Measurements from ENCODE around the gene LENEP. TPM values are rescaled to one million over a fixed set of nuclear protein-coding genes. Genes with fewer than 3 reads are reported as not detected.

LENEP gene
- total RNA-seq, 2 experiments from 2014 or later: not detected

DNA sequence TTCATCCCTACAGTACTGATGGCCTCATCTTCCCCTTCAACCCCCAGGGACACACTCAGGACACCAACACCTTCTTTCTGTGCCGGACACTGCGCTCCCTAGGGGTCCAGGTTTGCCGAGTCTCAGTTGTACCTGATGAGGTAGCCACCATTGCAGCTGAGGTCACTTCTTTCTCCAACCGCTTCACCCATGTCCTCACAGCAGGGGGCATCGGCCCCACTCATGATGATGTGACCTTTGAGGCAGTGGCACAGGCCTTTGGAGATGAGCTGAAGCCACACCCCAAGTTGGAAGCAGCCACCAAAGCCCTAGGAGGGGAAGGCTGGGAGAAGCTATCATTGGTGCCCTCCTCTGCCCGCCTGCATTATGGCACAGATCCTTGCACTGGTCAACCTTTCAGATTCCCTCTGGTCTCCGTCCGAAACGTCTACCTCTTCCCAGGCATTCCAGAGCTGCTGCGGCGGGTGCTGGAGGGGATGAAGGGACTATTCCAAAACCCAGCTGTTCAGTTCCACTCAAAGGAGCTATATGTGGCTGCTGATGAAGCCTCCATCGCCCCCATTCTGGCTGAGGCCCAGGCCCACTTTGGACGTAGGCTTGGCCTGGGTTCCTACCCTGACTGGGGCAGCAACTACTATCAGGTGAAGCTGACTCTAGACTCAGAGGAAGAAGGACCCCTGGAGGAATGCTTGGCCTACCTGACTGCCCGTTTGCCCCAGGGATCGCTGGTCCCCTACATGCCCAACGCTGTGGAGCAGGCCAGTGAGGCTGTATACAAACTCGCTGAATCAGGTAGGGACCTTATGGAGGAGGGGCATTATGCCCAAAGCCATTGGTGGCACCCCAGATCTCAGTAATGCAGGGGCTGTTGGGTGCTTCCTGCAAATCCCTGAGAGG, 5.1 kb upstream of the LENEP start:
- ATAC-seq (ENCODE audit: poor library complexity): no peak

DNA sequence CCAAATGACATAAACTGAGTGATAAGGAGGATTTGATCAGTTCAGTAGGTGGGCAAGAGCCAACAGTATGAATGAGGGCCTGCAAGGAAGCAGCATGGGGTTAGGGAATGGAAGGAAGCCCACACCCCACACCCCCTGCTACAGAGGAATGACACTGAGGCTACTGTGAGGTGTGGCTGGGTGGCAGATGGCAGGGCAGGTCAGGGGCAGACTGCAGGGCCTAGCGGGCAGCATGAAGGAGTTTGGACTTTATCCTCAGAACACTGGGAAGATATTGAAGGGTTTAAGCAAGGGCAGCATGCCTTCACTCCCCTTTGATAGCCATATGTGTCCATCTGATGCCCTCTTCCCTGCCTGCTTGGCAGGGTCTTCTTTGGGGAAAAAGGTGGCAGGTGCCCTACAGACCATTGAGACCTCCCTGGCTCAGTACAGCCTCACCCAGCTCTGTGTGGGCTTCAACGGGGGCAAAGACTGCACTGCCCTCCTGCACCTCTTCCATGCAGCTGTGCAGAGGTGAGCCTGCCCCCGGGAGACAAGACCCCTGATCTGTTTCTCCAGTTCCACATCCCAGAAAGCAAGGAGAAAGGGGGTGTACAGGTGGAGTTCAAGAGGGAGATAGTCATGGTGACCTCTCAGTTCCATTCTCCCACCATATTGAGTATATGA, 4.1 kb upstream of the LENEP start:
- Mint-ChIP-seq H3K4me1 (ENCODE audit: low read depth) (peaks cover 15% of the 10 kb centered on the region), H3K9me3 (no peaks in the 10 kb centered on the region), H3K27me3 (no peaks in the 10 kb centered on the region), H3K36me3 (ENCODE audit: low read depth) (peaks cover 33% of the 10 kb centered on the region), H3K27ac (no peak overlapping the region), H3K4me3 (no peak overlapping the region)
- ChIA-PET CTCF (interaction anchor here (1.3 to 1.7 kb wide), 2 partner anchors 10 to 28 kb away, joined by 3 to 6 read pairs; no protein-coding TSS in a partner anchor), POLR2A (interaction anchor here (1.3 kb wide), 1 partner anchor 10 kb away, joined by 6 read pairs; no protein-coding TSS in a partner anchor)
- intact Hi-C loops (cut with DNase I, micrococcal nuclease): loop anchor here in 1 of 2 experiments (1.0 kb wide), 1 partner anchor 11 kb away; no protein-coding TSS in a partner anchor
- ATAC-seq (ENCODE audit: poor library complexity): no peak
- H3K27ac ChIP-seq (ENCODE audit: low read depth in 1 of 2, low read length in 2 of 2): no peak overlapping the region
- DNase-seq: no peak
- H3K4me3 ChIP-seq (ENCODE audit: low read length): no peak overlapping the region
- peaks cover 50% of the 10 kb centered on the region for H3K36me3 ChIP-seq (ENCODE audit: insufficient read depth, low read length)
- TF ChIP-seq, protein P1, sequence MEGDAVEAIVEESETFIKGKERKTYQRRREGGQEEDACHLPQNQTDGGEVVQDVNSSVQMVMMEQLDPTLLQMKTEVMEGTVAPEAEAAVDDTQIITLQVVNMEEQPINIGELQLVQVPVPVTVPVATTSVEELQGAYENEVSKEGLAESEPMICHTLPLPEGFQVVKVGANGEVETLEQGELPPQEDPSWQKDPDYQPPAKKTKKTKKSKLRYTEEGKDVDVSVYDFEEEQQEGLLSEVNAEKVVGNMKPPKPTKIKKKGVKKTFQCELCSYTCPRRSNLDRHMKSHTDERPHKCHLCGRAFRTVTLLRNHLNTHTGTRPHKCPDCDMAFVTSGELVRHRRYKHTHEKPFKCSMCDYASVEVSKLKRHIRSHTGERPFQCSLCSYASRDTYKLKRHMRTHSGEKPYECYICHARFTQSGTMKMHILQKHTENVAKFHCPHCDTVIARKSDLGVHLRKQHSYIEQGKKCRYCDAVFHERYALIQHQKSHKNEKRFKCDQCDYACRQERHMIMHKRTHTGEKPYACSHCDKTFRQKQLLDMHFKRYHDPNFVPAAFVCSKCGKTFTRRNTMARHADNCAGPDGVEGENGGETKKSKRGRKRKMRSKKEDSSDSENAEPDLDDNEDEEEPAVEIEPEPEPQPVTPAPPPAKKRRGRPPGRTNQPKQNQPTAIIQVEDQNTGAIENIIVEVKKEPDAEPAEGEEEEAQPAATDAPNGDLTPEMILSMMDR (IDR thresholded peaks at IDR 0.05): no peak
- H3K4me1 ChIP-seq (ENCODE audit: insufficient read depth, low read length): peaks cover 33% of the 10 kb centered on the region
- no peaks in the 10 kb centered on the region for H3K27me3 ChIP-seq (ENCODE audit: control insufficient read depth in 1 of 2, insufficient read depth in 2 of 2, low read length in 2 of 2)
- no peaks in the 10 kb centered on the region for H3K9me3 ChIP-seq (ENCODE audit: control insufficient read depth in 1 of 2, insufficient read depth in 1 of 2, low read length in 2 of 2)

More for the DNA sequence above, 5.1 kb upstream of the LENEP start:
- Mint-ChIP-seq H3K27me3 (no peaks in the 10 kb centered on the region), H3K36me3 (ENCODE audit: low read depth) (peaks cover 33% of the 10 kb centered on the region), H3K4me3 (no peak overlapping the region), H3K4me1 (ENCODE audit: low read depth) (peaks cover 20% of the 10 kb centered on the region), H3K27ac (no peak overlapping the region), H3K9me3 (no peaks in the 10 kb centered on the region)
- no peak overlapping the region for H3K27ac ChIP-seq (ENCODE audit: low read depth in 1 of 2, low read length in 2 of 2)
- H3K36me3 ChIP-seq (ENCODE audit: insufficient read depth, low read length): peaks cover 50% of the 10 kb centered on the region
- no peak overlapping the region for H3K4me3 ChIP-seq (ENCODE audit: low read length)
- ChIA-PET CTCF (interaction anchor here (0.6 to 2.3 kb wide), 7 partner anchors 10 to 57 kb away, joined by 3 to 22 read pairs (median 3); no protein-coding TSS in a partner anchor), POLR2A (interaction anchor here (1.2 to 1.6 kb wide), 4 partner anchors 11 to 36 kb away, joined by 4 to 7 read pairs (median 6); partner anchors contain the start of gene PBXIP1)
- intact Hi-C loops (cut with DNase I, micrococcal nuclease): no loop called here
- TF ChIP-seq, protein P1 (IDR thresholded peaks at IDR 0.05): no peak
- H3K9me3 ChIP-seq (ENCODE audit: control insufficient read depth in 1 of 2, insufficient read depth in 1 of 2, low read length in 2 of 2): no peaks in the 10 kb centered on the region
- H3K27me3 ChIP-seq (ENCODE audit: control insufficient read depth in 1 of 2, insufficient read depth in 2 of 2, low read length in 2 of 2): no peaks in the 10 kb centered on the region
- DNase-seq: peak in 3 of 14 experiments; percentile 37 to 50 (median 40)
- peaks cover 42% of the 10 kb centered on the region for H3K4me1 ChIP-seq (ENCODE audit: insufficient read depth, low read length)

DNA sequence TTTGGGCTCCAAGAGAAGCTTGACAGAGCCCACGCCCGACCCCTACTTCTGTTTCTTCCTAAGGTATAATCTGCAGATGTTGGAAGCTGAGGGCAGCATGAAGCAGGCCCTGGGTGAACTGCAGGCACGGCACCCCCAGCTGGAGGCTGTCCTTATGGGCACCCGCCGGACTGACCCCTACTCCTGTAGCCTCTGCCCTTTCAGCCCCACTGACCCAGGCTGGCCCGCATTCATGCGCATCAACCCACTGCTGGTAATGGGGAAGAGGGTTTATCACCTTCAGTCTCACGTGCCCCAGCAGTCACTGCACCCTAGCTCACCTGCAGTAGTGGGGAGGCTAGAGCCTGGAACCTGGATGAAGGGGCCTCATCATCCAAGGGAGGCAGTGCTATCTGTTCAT, 3.1 kb upstream of the LENEP start:
- Mint-ChIP-seq H3K27me3 (no peaks in the 10 kb centered on the region), H3K36me3 (ENCODE audit: low read depth) (peaks cover 33% of the 10 kb centered on the region), H3K27ac (no peak overlapping the region), H3K4me1 (ENCODE audit: low read depth) (peaks cover 16% of the 10 kb centered on the region), H3K4me3 (no peak overlapping the region), H3K9me3 (no peaks in the 10 kb centered on the region)
- no peak overlapping the region for H3K4me3 ChIP-seq (ENCODE audit: low read length)
- no peaks in the 10 kb centered on the region for H3K9me3 ChIP-seq (ENCODE audit: control insufficient read depth in 1 of 2, insufficient read depth in 1 of 2, low read length in 2 of 2)
- ATAC-seq (ENCODE audit: poor library complexity): no peak
- H3K27ac ChIP-seq (ENCODE audit: low read depth in 1 of 2, low read length in 2 of 2): no peak overlapping the region
- peaks cover 26% of the 10 kb centered on the region for H3K4me1 ChIP-seq (ENCODE audit: insufficient read depth, low read length)
- ChIA-PET POLR2A (interaction anchor here (0.7 kb wide), 1 partner anchor 27 kb away, joined by 3 read pairs; no protein-coding TSS in a partner anchor), CTCF (interaction anchor here (1.3 to 1.7 kb wide), 2 partner anchors 9 to 27 kb away, joined by 3 to 6 read pairs; no protein-coding TSS in a partner anchor)
- peaks cover 50% of the 10 kb centered on the region for H3K36me3 ChIP-seq (ENCODE audit: insufficient read depth, low read length)
- no peak for DNase-seq
- TF ChIP-seq, protein P1 (IDR thresholded peaks at IDR 0.05): no peak
- intact Hi-C loops (cut with DNase I, micrococcal nuclease): no loop called here
- no peaks in the 10 kb centered on the region for H3K27me3 ChIP-seq (ENCODE audit: control insufficient read depth in 1 of 2, insufficient read depth in 2 of 2, low read length in 2 of 2)

Measured in CD4-positive, alpha-beta T cell (primary cell).